Naive thymus-derived CD4-positive, alpha-beta T cell (primary cell): ENCODE results near the gene PPDPF. TPM values are rescaled to one million over a fixed set of nuclear protein-coding genes. Genes with fewer than 3 reads are reported as not detected.

Experiments
- ATAC-seq: fragments of 150-1000 bp; cut with Tn5 transposase; 2 replicates; pipeline ENCODE4 v1.10.0; 2021; ENCODE audit warnings: mild to moderate bottlenecking, moderate library complexity
- CTCF ChIA-PET: fragments of 350-600 bp; sonication (Branson Sonifier 250); formaldehyde crosslinking; loops from one replicate; lab custom pipeline; 2021; ENCODE audit warnings: antibody characterized with exemption; lab: Charles Lee
- POLR2A ChIA-PET: fragments of 350-600 bp; sonication (Branson Sonifier 250); formaldehyde crosslinking; loops from one replicate; lab custom pipeline; 2021; ENCODE audit warnings: antibody characterized with exemption, inconsistent platforms; lab: Charles Lee
- DNase-seq, 9 donors: peaks; one replicate each; pipeline versions ENCODE4 v3.0.0 to v3.0.0-alpha.2; 2020 to 2022; ENCODE audit warnings: mixed read lengths in 1 of 9
- H3K27ac ChIP-seq: one replicate; pipeline ENCODE4 v1.7.0; 2013; ENCODE audit warnings: mild to moderate bottlenecking, low read depth, low read length, moderate library complexity
- H3K27me3 ChIP-seq, 2 donors: one replicate each; pipeline ENCODE4 v1.7.0; 2013; ENCODE audit warnings: low read length in 2 of 2, mild to moderate bottlenecking in 2 of 2, moderate library complexity in 2 of 2; ENCODE audit not compliant: control insufficient read depth in 2 of 2, insufficient read depth in 2 of 2
- H3K36me3 ChIP-seq, 3 experiments: 1 replicate in 2 of 3; 2 replicates in 1 of 3; pipeline ENCODE4 v1.7.0; 2013; ENCODE audit warnings: low read length in 3 of 3, mild to moderate bottlenecking in 3 of 3, moderate library complexity in 1 of 3; ENCODE audit not compliant: insufficient read depth in 3 of 3, control insufficient read depth in 2 of 3
- H3K4me1 ChIP-seq, 2 donors: one replicate each; pipeline ENCODE4 v1.7.0; 2013; ENCODE audit warnings: low read length in 2 of 2, mild to moderate bottlenecking in 2 of 2, moderate library complexity in 1 of 2; ENCODE audit not compliant: control insufficient read depth in 2 of 2, insufficient read depth in 2 of 2
- H3K4me3 ChIP-seq: 2 replicates; pipeline ENCODE4 v1.7.0; 2013; ENCODE audit warnings: mild to moderate bottlenecking, low read length
- H3K9me3 ChIP-seq, 3 experiments: 1 replicate in 2 of 3; 2 replicates in 1 of 3; pipeline ENCODE4 v1.7.0; 2013; ENCODE audit warnings: low read length in 3 of 3; ENCODE audit not compliant: control insufficient read depth in 2 of 3
- H3K27ac Mint-ChIP-seq, 9 donors: one replicate each; pipeline ENCODE4 v1.8.0; 2020 to 2022; ENCODE audit warnings: mixed read lengths in 9 of 9, mild to moderate bottlenecking in 8 of 9, moderate library complexity in 5 of 9, inconsistent platforms in 2 of 9
- H3K27me3 Mint-ChIP-seq, 5 donors: one replicate each; pipeline ENCODE4 v1.8.0; 2021 to 2022; ENCODE audit warnings: mixed read lengths in 5 of 5, mild to moderate bottlenecking in 1 of 5
- H3K36me3 Mint-ChIP-seq, 5 donors: one replicate each; pipeline ENCODE4 v1.8.0; 2020 to 2022; ENCODE audit warnings: mixed read lengths in 5 of 5, mild to moderate bottlenecking in 3 of 5, inconsistent platforms in 1 of 5
- H3K4me1 Mint-ChIP-seq, 7 donors: one replicate each; pipeline ENCODE4 v1.8.0; 2020 to 2022; ENCODE audit warnings: mixed read lengths in 7 of 7, mild to moderate bottlenecking in 3 of 7, inconsistent platforms in 1 of 7
- H3K4me3 Mint-ChIP-seq, 10 donors: one replicate each; pipeline ENCODE4 v1.8.0; 2020 to 2022; ENCODE audit warnings: mild to moderate bottlenecking in 10 of 10, mixed read lengths in 10 of 10, moderate library complexity in 6 of 10, inconsistent platforms in 2 of 10
- H3K9me3 Mint-ChIP-seq, 11 donors: one replicate each; pipeline ENCODE4 v1.8.0; 2020 to 2022; ENCODE audit warnings: mixed read lengths in 11 of 11, mild to moderate bottlenecking in 4 of 11, inconsistent platforms in 1 of 11, moderate library complexity in 1 of 11
- intact Hi-C, 2 donors: fragments of 100-400 bp; cut with micrococcal nuclease; formaldehyde crosslinking; loops; one replicate each; pipeline ENCODE4 v1.15.1; 2023
- polyA plus RNA-seq, 2 donors: library from polyadenylated mRNA; unstranded; fragments of 300-500 nt; fragmentation: Illumina TruSeq; gene quantifications; one replicate each; pipeline ENCODE4 v1.2.3, GENCODE V29; 2021
- total RNA-seq, 6 experiments: library from RNA in 5 of 6; stranded (reverse) in 5 of 6; gene quantifications; 1 replicate in 5 of 6; 2 replicates in 1 of 6; pipeline ENCODE4 v1.2.3 and lab custom pipeline; 2021 to 2026

Gene PPDPF
- total and polyA plus RNA-seq, 7 experiments from 2014 or later, result 67.7 to 225 (median 173) TPM

GRCh38 chr20:63481503-63481902 is 39.1 kb upstream of the PPDPF start:
- H3K27ac Mint-ChIP-seq, result no peak overlapping the region
- no peak overlapping the region for H3K27ac ChIP-seq
- H3K4me1 ChIP-seq, result no peaks in the 10 kb centered on the region
- no peaks in the 10 kb centered on the region for H3K27me3 ChIP-seq
- peaks cover 0 to 5% (median 0%) of the 10 kb centered on the region in 11 donors for H3K9me3 Mint-ChIP-seq
- H3K27me3 Mint-ChIP-seq, result peaks cover 20 to 49% (median 22%) of the 10 kb centered on the region in 5 donors
- no peak for DNase-seq
- H3K4me3 ChIP-seq, result no peak overlapping the region
- H3K9me3 ChIP-seq, result no peaks in the 10 kb centered on the region
- ATAC-seq, result no peak
- POLR2A ChIA-PET, result no interaction called here
- intact Hi-C loops, result no loop called here
- H3K4me3 Mint-ChIP-seq, result no peak overlapping the region
- CTCF ChIA-PET, result no interaction called here
- peaks cover 0 to 4% (median 0%) of the 10 kb centered on the region in 7 donors for H3K4me1 Mint-ChIP-seq
- H3K36me3 ChIP-seq, result no peaks in the 10 kb centered on the region
- no peaks in the 10 kb centered on the region for H3K36me3 Mint-ChIP-seq

GRCh38 chr20:63482021-63482587 is 38.5 kb upstream of the PPDPF start:
- ATAC-seq, result no peak
- Histone ChIP-seq H3K36me3 (no peaks in the 10 kb centered on the region), H3K4me3 (no peak overlapping the region), H3K27me3 (no peaks in the 10 kb centered on the region), H3K9me3 (no peaks in the 10 kb centered on the region), H3K27ac (no peak overlapping the region), H3K4me1 (no peaks in the 10 kb centered on the region)
- no peak for DNase-seq
- peaks cover 0 to 5% (median 0%) of the 10 kb centered on the region in 11 donors for H3K9me3 Mint-ChIP-seq
- H3K4me3 Mint-ChIP-seq, result no peak overlapping the region
- CTCF ChIA-PET, result no interaction called here
- POLR2A ChIA-PET, result no interaction called here
- peaks cover 16 to 45% (median 20%) of the 10 kb centered on the region in 5 donors for H3K27me3 Mint-ChIP-seq
- H3K36me3 Mint-ChIP-seq, result no peaks in the 10 kb centered on the region
- intact Hi-C loops, result no loop called here
- peaks cover 0 to 4% (median 0%) of the 10 kb centered on the region in 7 donors for H3K4me1 Mint-ChIP-seq
- H3K27ac Mint-ChIP-seq, result no peak overlapping the region

GRCh38 chr20:63483834-63484233 is 36.7 kb upstream of the PPDPF start:
- Histone ChIP-seq H3K9me3 (no peaks in the 10 kb centered on the region), H3K4me1 (no peaks in the 10 kb centered on the region), H3K4me3 (no peak overlapping the region), H3K27ac (no peak overlapping the region), H3K36me3 (no peaks in the 10 kb centered on the region), H3K27me3 (no peaks in the 10 kb centered on the region)
- ChIA-PET CTCF (no interaction called here), POLR2A (no interaction called here)
- no peak overlapping the region for H3K27ac Mint-ChIP-seq
- peaks cover 0 to 2% (median 0%) of the 10 kb centered on the region in 7 donors for H3K4me1 Mint-ChIP-seq
- intact Hi-C loops, result no loop called here
- H3K27me3 Mint-ChIP-seq, result peaks cover 16 to 35% (median 20%) of the 10 kb centered on the region in 5 donors
- no peak for DNase-seq
- H3K9me3 Mint-ChIP-seq, result peaks cover 0 to 5% (median 0%) of the 10 kb centered on the region in 11 donors
- H3K36me3 Mint-ChIP-seq, result no peaks in the 10 kb centered on the region
- no peak overlapping the region for H3K4me3 Mint-ChIP-seq
- ATAC-seq, result no peak

GRCh38 chr20:63484236-63484635 is 36.3 kb upstream of the PPDPF start:
- ChIA-PET POLR2A (no interaction called here), CTCF (interaction anchor here (0.8 kb wide), 1 partner anchor 8 kb away, joined by 3 read pairs; no protein-coding TSS in a partner anchor)
- Mint-ChIP-seq H3K4me1 (peaks cover 0 to 2% (median 0%) of the 10 kb centered on the region in 7 donors), H3K4me3 (no peak overlapping the region), H3K27me3 (peaks cover 17 to 35% (median 20%) of the 10 kb centered on the region in 5 donors), H3K36me3 (no peaks in the 10 kb centered on the region), H3K9me3 (peaks cover 0 to 5% (median 0%) of the 10 kb centered on the region in 11 donors), H3K27ac (peak overlapping the region in 1 of 9 donors; percentile 30)
- no peak for ATAC-seq
- Histone ChIP-seq H3K4me1 (no peaks in the 10 kb centered on the region), H3K9me3 (no peaks in the 10 kb centered on the region), H3K27ac (no peak overlapping the region), H3K27me3 (no peaks in the 10 kb centered on the region), H3K36me3 (no peaks in the 10 kb centered on the region), H3K4me3 (no peak overlapping the region)
- intact Hi-C loops, result no loop called here
- no peak for DNase-seq

GRCh38 chr20:63484651-63485403 is 35.7 kb upstream of the PPDPF start:
- intact Hi-C loops, result no loop called here
- POLR2A ChIA-PET, result no interaction called here
- peak overlapping the region in 1 of 9 donors; percentile 30 for H3K27ac Mint-ChIP-seq

GRCh38 chr20:63486300-63486855 is 34.2 kb upstream of the PPDPF start:
- Mint-ChIP-seq H3K36me3 (no peaks in the 10 kb centered on the region), H3K4me3 (no peak overlapping the region), H3K4me1 (peaks cover 0 to 2% (median 0%) of the 10 kb centered on the region in 7 donors), H3K27me3 (peaks cover 8 to 35% (median 17%) of the 10 kb centered on the region in 5 donors), H3K27ac (no peak overlapping the region), H3K9me3 (peaks cover 0 to 7% (median 0%) of the 10 kb centered on the region in 11 donors)
- H3K27ac ChIP-seq, result no peak overlapping the region
- DNase-seq (no peak), ATAC-seq (no peak)
- H3K36me3 ChIP-seq, result no peaks in the 10 kb centered on the region
- no peaks in the 10 kb centered on the region for H3K9me3 ChIP-seq
- ChIA-PET CTCF (no interaction called here), POLR2A (interaction anchor here (0.7 kb wide), 1 partner anchor 11 kb away, joined by 3 read pairs; no protein-coding TSS in a partner anchor)
- no peaks in the 10 kb centered on the region for H3K27me3 ChIP-seq
- no peaks in the 10 kb centered on the region for H3K4me1 ChIP-seq
- intact Hi-C loops, result no loop called here
- H3K4me3 ChIP-seq, result no peak overlapping the region

More at GRCh38 chr20:63484651-63485403, 35.7 kb upstream of the PPDPF start:
- H3K4me3 Mint-ChIP-seq, result no peak overlapping the region
- CTCF ChIA-PET, result interaction anchor here (0.8 kb wide), 1 partner anchor 9 kb away, joined by 3 read pairs; no protein-coding TSS in a partner anchor
- H3K27ac ChIP-seq, result no peak overlapping the region
- peaks cover 0 to 2% (median 0%) of the 10 kb centered on the region in 7 donors for H3K4me1 Mint-ChIP-seq
- no peaks in the 10 kb centered on the region for H3K9me3 ChIP-seq
- H3K36me3 ChIP-seq, result no peaks in the 10 kb centered on the region
- no peaks in the 10 kb centered on the region for H3K27me3 ChIP-seq
- H3K4me3 ChIP-seq, result no peak overlapping the region
- DNase-seq, result no peak
- H3K27me3 Mint-ChIP-seq, result peaks cover 14 to 38% (median 20%) of the 10 kb centered on the region in 5 donors
- no peak for ATAC-seq
- H3K36me3 Mint-ChIP-seq, result no peaks in the 10 kb centered on the region
- peaks cover 0 to 8% (median 0%) of the 10 kb centered on the region in 11 donors for H3K9me3 Mint-ChIP-seq
- no peaks in the 10 kb centered on the region for H3K4me1 ChIP-seq
